DND-41 (cell line): Measurements from ENCODE around the gene PPP2CA.

Experiments
- ATAC-seq: fragments of 200-7000 bp; cut with Tn5 transposase; 3 replicates; pipeline ENCODE4 v1.9.1; 2021; ENCODE audit warnings: low read depth; ENCODE audit not compliant: insufficient read depth
- DNase-seq: peaks from one replicate; pipeline ENCODE4 v3.0.0-alpha.2; 2020
- H2AFZ ChIP-seq: 2 replicates; pipeline ENCODE4 v1.6.0; 2012; ENCODE audit warnings: low read depth, low read length
- H3K27ac ChIP-seq: 2 replicates; pipeline ENCODE4 v1.5.1; 2012; ENCODE audit warnings: low read length, inconsistent platforms
- H3K27me3 ChIP-seq: fragments of 200-600 bp; sonication (generic); 2 replicates; pipeline ENCODE4 v1.6.0; 2012; ENCODE audit warnings: low read length, mild to moderate bottlenecking, inconsistent platforms; ENCODE audit not compliant: insufficient read depth, poor library complexity
- H3K36me3 ChIP-seq: 2 replicates; pipeline ENCODE4 v1.5.1; 2012; ENCODE audit warnings: low read length, inconsistent platforms; ENCODE audit not compliant: insufficient read depth
- H3K4me1 ChIP-seq: 2 replicates; pipeline ENCODE4 v1.5.1; 2012; ENCODE audit warnings: mild to moderate bottlenecking, low read length; ENCODE audit not compliant: insufficient read depth
- H3K4me2 ChIP-seq: 2 replicates; pipeline ENCODE4 v1.6.0; 2012; ENCODE audit warnings: mild to moderate bottlenecking, moderate library complexity, low read length, inconsistent platforms; ENCODE audit not compliant: insufficient read depth
- H3K4me3 ChIP-seq, 2 experiments: fragments of 200-600 bp in 1 of 2; shearing (Covaris generic) in 1 of 2; 2 replicates each; pipeline ENCODE4 v1.5.1; 2012 to 2016; ENCODE audit warnings: inconsistent platforms in 2 of 2, low read length in 2 of 2, mild to moderate bottlenecking in 2 of 2, low read depth in 1 of 2, moderate library complexity in 1 of 2
- H3K79me2 ChIP-seq: 2 replicates; pipeline ENCODE4 v1.6.0; 2012; ENCODE audit warnings: low read length, inconsistent platforms; ENCODE audit not compliant: insufficient read depth
- H3K9ac ChIP-seq: 2 replicates; pipeline ENCODE4 v1.6.0; 2012; ENCODE audit warnings: low read depth, mild to moderate bottlenecking, inconsistent platforms, low read length, moderate library complexity
- H3K9me3 ChIP-seq: 2 replicates; pipeline ENCODE4 v1.5.1; 2012; ENCODE audit warnings: low read length, moderate library complexity, mild to moderate bottlenecking, inconsistent platforms; ENCODE audit not compliant: insufficient read depth, severe bottlenecking
- H4K20me1 ChIP-seq: 2 replicates; pipeline ENCODE4 v1.6.0; 2012; ENCODE audit warnings: low read length; ENCODE audit not compliant: insufficient read depth
- EZH2 ChIP-seq: IDR thresholded peaks from 3 replicates; pipeline ENCODE4 v1.6.1; 2012; ENCODE audit warnings: borderline replicate concordance, low read depth, mild to moderate bottlenecking, moderate library complexity, low read length, inconsistent platforms; ENCODE audit not compliant: severe bottlenecking
- TF ChIP-seq, protein P1 (sequence below): IDR thresholded peaks from 2 replicates; pipeline ENCODE4 v1.5.1; 2012; ENCODE audit warnings: borderline replicate concordance, low read length, moderate library complexity, mild to moderate bottlenecking; ENCODE audit not compliant: poor library complexity, severe bottlenecking; ENCODE audit errors: extremely low read depth

Gene PPP2CA

GRCh38 chr5:134245101-134245604, 19.3 kb upstream of the PPP2CA start:
- Histone ChIP-seq H3K4me3 (no peak overlapping the region), H2AFZ (no peak overlapping the region), H3K79me2 (no peaks in the 10 kb centered on the region), H3K27ac (no peak overlapping the region), H3K4me2 (no peak overlapping the region), H3K9me3 (no peaks in the 10 kb centered on the region), H3K4me1 (no peaks in the 10 kb centered on the region), H3K36me3 (no peaks in the 10 kb centered on the region), H3K9ac (no peak overlapping the region), H4K20me1 (no peaks in the 10 kb centered on the region), H3K27me3 (no peaks in the 10 kb centered on the region)
- DNase-seq (no peak), ATAC-seq (no peak)
- no peak for TF ChIP-seq EZH2
- TF ChIP-seq, protein P1, sequence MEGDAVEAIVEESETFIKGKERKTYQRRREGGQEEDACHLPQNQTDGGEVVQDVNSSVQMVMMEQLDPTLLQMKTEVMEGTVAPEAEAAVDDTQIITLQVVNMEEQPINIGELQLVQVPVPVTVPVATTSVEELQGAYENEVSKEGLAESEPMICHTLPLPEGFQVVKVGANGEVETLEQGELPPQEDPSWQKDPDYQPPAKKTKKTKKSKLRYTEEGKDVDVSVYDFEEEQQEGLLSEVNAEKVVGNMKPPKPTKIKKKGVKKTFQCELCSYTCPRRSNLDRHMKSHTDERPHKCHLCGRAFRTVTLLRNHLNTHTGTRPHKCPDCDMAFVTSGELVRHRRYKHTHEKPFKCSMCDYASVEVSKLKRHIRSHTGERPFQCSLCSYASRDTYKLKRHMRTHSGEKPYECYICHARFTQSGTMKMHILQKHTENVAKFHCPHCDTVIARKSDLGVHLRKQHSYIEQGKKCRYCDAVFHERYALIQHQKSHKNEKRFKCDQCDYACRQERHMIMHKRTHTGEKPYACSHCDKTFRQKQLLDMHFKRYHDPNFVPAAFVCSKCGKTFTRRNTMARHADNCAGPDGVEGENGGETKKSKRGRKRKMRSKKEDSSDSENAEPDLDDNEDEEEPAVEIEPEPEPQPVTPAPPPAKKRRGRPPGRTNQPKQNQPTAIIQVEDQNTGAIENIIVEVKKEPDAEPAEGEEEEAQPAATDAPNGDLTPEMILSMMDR, result no peak

DNA sequence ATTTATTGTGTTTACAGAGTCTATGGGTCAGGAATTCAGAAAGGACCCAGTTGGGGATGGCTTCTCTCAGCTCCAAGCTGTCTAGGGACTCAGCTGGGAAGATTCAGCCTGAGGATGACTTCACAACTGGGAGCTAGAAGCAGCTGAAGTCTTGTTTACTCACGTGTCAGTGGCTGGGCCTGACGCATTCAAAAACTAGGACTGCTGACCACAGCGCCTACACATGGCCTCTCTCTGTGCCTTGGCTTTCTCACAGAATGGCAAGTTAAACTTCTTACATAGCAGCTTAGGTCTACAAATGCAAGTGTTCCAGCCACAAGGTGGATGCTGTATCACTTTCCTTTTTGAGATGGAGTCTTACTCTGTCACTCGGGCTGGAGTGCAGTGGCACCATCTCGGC, 16.3 kb upstream of the PPP2CA start:
- Histone ChIP-seq H4K20me1 (no peaks in the 10 kb centered on the region), H2AFZ (no peak overlapping the region), H3K27ac (no peak overlapping the region), H3K36me3 (no peaks in the 10 kb centered on the region), H3K9me3 (no peaks in the 10 kb centered on the region), H3K9ac (no peak overlapping the region), H3K79me2 (no peaks in the 10 kb centered on the region), H3K27me3 (no peaks in the 10 kb centered on the region), H3K4me2 (no peak overlapping the region), H3K4me3 (no peak overlapping the region), H3K4me1 (no peaks in the 10 kb centered on the region)
- TF ChIP-seq, protein P1, result no peak
- no peak for TF ChIP-seq EZH2
- no peak for ATAC-seq
- no peak for DNase-seq

DNA sequence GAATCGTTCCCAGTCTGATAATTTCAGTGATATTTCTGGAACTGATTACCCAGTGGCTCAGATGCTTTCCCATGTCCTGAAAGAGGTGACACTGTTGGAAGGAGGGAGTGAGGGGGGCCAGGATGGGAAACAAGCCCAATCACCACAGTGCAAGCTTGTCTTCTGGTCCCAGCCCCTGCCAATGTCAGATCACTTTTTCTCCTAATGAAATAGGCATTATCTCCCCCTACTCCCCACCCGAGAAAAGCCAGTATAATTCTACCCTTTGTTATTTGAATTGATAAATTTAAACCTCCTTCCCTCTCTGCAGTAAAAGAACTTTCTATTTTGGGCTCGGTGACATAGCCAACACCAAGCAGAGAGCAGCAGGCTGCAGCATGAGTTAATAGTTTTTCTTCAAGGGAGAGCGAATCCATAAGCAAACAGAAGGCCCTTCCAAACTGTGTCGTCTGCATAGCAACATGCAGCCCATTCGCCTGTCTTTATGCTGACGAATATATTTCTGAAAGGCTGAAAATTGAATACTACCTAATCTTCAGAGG, 14.6 kb upstream of the PPP2CA start:
- Histone ChIP-seq H3K36me3 (no peaks in the 10 kb centered on the region), H3K79me2 (no peaks in the 10 kb centered on the region), H3K9ac (no peak overlapping the region), H4K20me1 (no peaks in the 10 kb centered on the region), H3K4me3 (no peak overlapping the region), H3K4me2 (no peak overlapping the region), H3K4me1 (no peaks in the 10 kb centered on the region), H3K27me3 (no peaks in the 10 kb centered on the region), H3K27ac (no peak overlapping the region), H3K9me3 (no peaks in the 10 kb centered on the region), H2AFZ (no peak overlapping the region)
- TF ChIP-seq, protein P1, result no peak
- TF ChIP-seq EZH2, result no peak
- ATAC-seq (no peak), DNase-seq (no peak)
